ENCODE results near the gene DLEC1. TPM values are rescaled to one million over a fixed set of nuclear protein-coding genes. Genes with fewer than 3 reads are reported as not detected.

The DLEC1 gene
- total RNA-seq, 1 donor from 2014 or later = not detected

GRCh38 chr3:38114052-38114874 lies 75.3 kb downstream of the DLEC1 start:
- no peak for DNase-seq (ENCODE audit: low read depth)
- no peak for TF ChIP-seq CTCF (conservative IDR thresholded peaks at IDR 0.05; ENCODE audit: low read depth, low read length)
- H3K4me3 ChIP-seq (ENCODE audit: low read depth, low read length) = no peak overlapping the region

GRCh38 chr3:38114875-38115644 lies 76.1 kb downstream of the DLEC1 start:
- no peak for DNase-seq (ENCODE audit: low read depth)
- no peak overlapping the region for H3K4me3 ChIP-seq (ENCODE audit: low read depth, low read length)
- TF ChIP-seq CTCF (conservative IDR thresholded peaks at IDR 0.05; ENCODE audit: low read depth, low read length) = no peak

- H3K4me3 ChIP-seq (ENCODE audit: low read depth, low read length) = no peak overlapping the region
- no peak for TF ChIP-seq CTCF (conservative IDR thresholded peaks at IDR 0.05; ENCODE audit: low read depth, low read length)
- DNase-seq (ENCODE audit: low read depth) = no peak
Observed at GRCh38 chr3:38115645-38116427, 76.8 kb downstream of the DLEC1 start.

GRCh38 chr3:38116471-38117162 lies 77.6 kb downstream of the DLEC1 start:
- H3K4me3 ChIP-seq (ENCODE audit: low read depth, low read length) = no peak overlapping the region
- no peak for DNase-seq (ENCODE audit: low read depth)
- no peak for TF ChIP-seq CTCF (conservative IDR thresholded peaks at IDR 0.05; ENCODE audit: low read depth, low read length)

- no peak for DNase-seq (ENCODE audit: low read depth)
- TF ChIP-seq CTCF (conservative IDR thresholded peaks at IDR 0.05; ENCODE audit: low read depth, low read length) = peak; percentile 48
- no peak overlapping the region for H3K4me3 ChIP-seq (ENCODE audit: low read depth, low read length)
Observed at GRCh38 chr3:38117163-38117716, 78.2 kb downstream of the DLEC1 start.
